ENCODE data around the gene ZNF33B. TPM values are rescaled to one million over a fixed set of nuclear protein-coding genes. Genes with fewer than 3 reads are reported as not detected.
A peak's percentile ranks its signal among the peaks of the same experiment; 100 is the strongest.

The ZNF33B gene
- total and polyA plus RNA-seq, 9 of the 15 experiments (the other 6 are each of a cell fraction or from before 2014, with no cell fraction given) = 6.9 to 23.9 (median 15.4) TPM

- TF ChIP-seq ZNF444 (CRISPR knock-in tag; IDR thresholded peaks at IDR 0.05) = no peak
- TF ChIP-seq SIN3B (IDR thresholded peaks at IDR 0.05; ENCODE audit: low read depth) = no peak
- peak; percentile 79 to 90 for TF ChIP-seq TEAD1 (CRISPR knock-in tag; IDR thresholded peaks at IDR 0.05)
- TF ChIP-seq TAF1 (IDR thresholded peaks at IDR 0.05; ENCODE audit: control insufficient read depth, extremely low read depth, insufficient read depth, low read length, severe bottlenecking) = peak; percentile 67
- peak; percentile 94 to 95 for TF ChIP-seq TRIM24 (IDR thresholded peaks at IDR 0.05)
- no peak for TF ChIP-seq TAF7 (tag; IDR thresholded peaks at IDR 0.05)
- no peak for TF ChIP-seq HDAC6 (IDR thresholded peaks at IDR 0.05; ENCODE audit: low read depth, low read length)
- no peak for TF ChIP-seq ZNF507 (tag; conservative IDR thresholded peaks at IDR 0.05)
- no peak for TF ChIP-seq ZNF785 (CRISPR knock-in tag; IDR thresholded peaks at IDR 0.05)
- no peak for TF ChIP-seq PKNOX1 (IDR thresholded peaks at IDR 0.05)
- no peak for TF ChIP-seq KDM4B (IDR thresholded peaks at IDR 0.05; ENCODE audit: borderline replicate concordance in 2 of 2, low read depth in 1 of 2)
- TF ChIP-seq ZNF347 (CRISPR knock-in tag; IDR thresholded peaks at IDR 0.05; ENCODE audit: low read depth) = no peak
- TF ChIP-seq RBM15 (IDR thresholded peaks at IDR 0.05; ENCODE audit: insufficient read depth, low read length) = no peak
- TF ChIP-seq ZBTB26 (CRISPR knock-in tag; IDR thresholded peaks at IDR 0.05) = no peak
- TF ChIP-seq UBTF (IDR thresholded peaks at IDR 0.05; ENCODE audit: borderline replicate concordance in 1 of 2, low read depth in 2 of 2, low read length in 2 of 2) = no peak
- no peak for TF ChIP-seq ZNF436 (CRISPR knock-in tag; IDR thresholded peaks at IDR 0.05)
- no peak for TF ChIP-seq NR0B1 (IDR thresholded peaks at IDR 0.05; ENCODE audit: partially characterized antibody)
- no peak for TF ChIP-seq ZNF75A (CRISPR knock-in tag; IDR thresholded peaks at IDR 0.05)
- no peak for TF ChIP-seq MAZ (CRISPR knock-in tag; conservative IDR thresholded peaks at IDR 0.05 in 1 of 2, IDR thresholded peaks at IDR 0.05 in 1 of 2)
- no peak for TF ChIP-seq GTF2F1 (IDR thresholded peaks at IDR 0.05; ENCODE audit: low read depth, low read length)
- no peak for TF ChIP-seq BACH1 (tag; IDR thresholded peaks at IDR 0.05)
- no peak; the same call in 1 of the 2 replicates for TF ChIP-seq KAT7 (CRISPR knock-in tag; IDR thresholded peaks at IDR 0.05; ENCODE audit: borderline replicate concordance)
- TF ChIP-seq SRSF1 (IDR thresholded peaks at IDR 0.05; ENCODE audit: low read depth, low read length) = no peak
- no peak for TF ChIP-seq SMARCB1 (IDR thresholded peaks at IDR 0.05; ENCODE audit: insufficient read length, low read depth)
These were observed 6.7 kb upstream of the ZNF33B start (continued) for GRCh38 chr10:42645103-42645502.
